GM21576 (cell line): ENCODE data around the gene ZNF225.
"Not testable (repeated sequence)": the region's sequence is repeated elsewhere in the genome, so short reads cannot be mapped to it uniquely, and the experiment has no call there.

Experiments
- ATAC-seq: cut with Tn5 transposase; IDR thresholded peaks from one replicate; pipeline ENCODE4 v1.9.1; 2021; ENCODE audit warnings: mild to moderate bottlenecking, moderate library complexity; ENCODE audit not compliant: unreplicated experiment

The ZNF225 gene

DNA sequence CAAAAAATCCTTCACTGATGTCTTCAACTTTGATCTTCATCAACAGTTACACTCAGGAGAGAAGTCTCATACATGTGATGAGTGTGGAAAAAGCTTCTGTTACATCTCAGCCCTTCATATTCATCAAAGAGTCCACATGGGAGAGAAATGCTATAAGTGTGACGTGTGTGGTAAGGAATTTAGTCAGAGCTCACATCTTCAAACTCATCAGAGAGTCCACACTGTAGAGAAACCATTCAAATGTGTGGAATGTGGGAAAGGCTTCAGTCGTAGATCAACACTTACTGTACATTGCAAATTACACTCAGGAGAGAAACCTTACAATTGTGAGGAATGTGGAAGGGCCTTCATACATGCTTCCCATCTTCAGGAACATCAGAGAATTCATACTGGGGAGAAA lies 43.3 kb downstream of the ZNF225 start:
- no peak for ATAC-seq

DNA sequence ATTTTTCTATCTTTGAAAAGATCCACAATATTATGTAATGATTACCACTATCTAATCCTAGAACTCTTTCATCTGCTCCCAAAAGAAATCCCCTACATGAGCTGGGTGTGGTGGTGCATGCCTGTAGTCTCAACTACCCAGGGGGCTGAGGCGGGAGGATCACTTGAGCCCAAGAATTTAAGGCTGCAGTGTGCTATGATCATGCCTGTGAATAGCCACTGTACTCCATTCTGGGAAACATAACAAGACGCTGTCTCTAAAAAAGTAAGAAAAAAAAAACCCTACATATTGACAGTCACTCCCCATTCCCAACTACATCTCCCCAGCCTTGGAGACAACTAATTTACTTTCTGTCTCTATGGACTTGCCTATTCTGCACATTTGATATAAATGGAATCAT lies 50.6 kb downstream of the ZNF225 start:
- no peak for ATAC-seq

DNA sequence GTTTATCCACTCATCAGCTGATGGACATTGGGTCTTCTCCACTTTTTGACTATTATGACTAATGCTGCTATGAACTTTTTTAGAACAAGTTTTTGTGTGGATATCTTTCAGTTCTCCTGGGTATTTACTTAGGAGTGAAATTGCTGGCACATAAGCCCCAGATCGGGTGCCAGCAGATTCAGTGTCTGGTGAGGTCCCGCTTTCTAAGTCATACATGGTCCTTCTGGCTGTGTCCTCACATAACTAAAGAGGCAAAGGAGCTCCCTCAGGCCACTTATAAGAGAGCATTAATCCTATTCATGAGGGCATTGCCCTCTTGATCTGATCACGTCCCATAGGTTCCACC lies 51.1 kb downstream of the ZNF225 start:
- no peak for ATAC-seq

DNA sequence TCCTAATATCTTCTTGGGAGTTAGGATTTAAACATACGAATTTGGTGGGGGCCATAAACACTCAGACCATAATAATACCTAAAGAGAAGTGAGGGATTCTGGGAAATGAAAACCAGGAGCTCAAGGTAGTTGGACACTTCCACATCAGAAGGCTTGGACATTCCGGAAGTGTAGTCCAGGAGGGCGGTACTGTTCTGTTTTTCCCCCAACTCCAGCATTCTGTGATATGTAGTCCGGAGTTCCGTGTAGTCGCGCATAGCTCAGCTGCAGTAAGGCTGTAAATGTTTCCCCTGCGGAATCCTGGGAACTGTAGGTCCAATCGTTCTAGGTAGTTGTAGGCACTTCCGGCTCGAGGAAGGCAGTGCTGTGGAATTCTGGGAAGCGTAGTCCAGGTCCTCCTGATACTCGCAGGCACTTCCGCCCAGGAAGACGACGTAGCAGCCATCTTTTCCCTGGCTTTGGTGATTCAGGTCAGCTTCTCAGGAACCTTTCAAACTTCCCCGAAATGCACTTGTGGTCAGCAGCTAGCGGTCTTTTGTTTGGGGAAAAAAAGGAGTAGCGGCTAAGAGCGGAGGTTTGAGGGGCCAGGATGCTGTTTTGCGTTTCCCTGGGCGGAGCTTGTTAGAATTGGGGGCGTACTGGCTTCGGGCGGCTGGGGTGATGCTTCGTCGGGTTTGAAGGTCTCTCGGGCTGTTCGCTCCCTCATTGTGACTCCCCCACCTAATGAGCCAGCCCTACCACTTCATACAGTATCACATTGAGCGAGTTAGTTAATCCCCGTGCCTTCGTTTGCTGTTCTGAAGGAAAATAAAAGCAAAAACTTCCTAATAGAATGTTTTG lies 51.7 kb downstream of the ZNF225 start, which contains the start of gene ZNF226:
Gene ZNF226 (plus strand): TSS at position 428 of the 840 bp plus-strand sequence. CDS start 4,981 bp downstream, outside the sequence.
- ATAC-seq: peak; percentile 93

DNA sequence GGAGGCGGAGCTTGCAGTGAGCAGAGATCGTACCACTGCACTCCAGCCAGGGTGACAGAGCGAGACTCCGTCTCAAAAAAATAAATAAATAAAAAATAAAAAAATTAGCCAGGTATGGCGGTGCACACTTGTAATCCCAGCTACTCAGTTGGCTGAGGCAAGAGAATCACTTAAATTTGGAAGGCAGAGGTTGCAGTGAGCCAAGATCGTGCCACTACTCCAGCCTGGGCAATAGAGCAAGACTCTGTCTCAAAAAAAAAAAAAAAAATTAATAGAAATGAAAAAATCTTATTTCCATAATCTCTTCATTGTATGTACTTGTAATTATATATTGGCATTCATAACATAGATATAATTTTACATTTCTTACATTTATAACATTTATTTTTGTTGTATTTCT lies 57.5 kb downstream of the ZNF225 start:
- ATAC-seq: not testable (repeated sequence)

DNA sequence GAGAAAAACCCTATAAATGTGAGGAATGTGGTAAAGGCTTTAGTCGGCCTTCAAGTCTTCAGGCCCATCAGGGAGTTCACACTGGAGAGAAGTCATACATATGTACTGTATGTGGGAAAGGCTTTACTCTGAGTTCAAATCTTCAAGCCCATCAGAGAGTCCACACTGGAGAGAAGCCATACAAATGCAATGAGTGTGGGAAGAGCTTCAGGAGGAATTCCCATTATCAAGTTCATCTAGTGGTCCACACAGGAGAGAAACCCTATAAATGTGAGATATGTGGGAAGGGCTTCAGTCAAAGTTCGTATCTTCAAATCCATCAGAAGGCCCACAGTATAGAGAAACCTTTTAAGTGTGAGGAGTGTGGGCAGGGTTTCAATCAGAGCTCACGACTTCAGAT lies 63.4 kb downstream of the ZNF225 start:
- no peak for ATAC-seq

DNA sequence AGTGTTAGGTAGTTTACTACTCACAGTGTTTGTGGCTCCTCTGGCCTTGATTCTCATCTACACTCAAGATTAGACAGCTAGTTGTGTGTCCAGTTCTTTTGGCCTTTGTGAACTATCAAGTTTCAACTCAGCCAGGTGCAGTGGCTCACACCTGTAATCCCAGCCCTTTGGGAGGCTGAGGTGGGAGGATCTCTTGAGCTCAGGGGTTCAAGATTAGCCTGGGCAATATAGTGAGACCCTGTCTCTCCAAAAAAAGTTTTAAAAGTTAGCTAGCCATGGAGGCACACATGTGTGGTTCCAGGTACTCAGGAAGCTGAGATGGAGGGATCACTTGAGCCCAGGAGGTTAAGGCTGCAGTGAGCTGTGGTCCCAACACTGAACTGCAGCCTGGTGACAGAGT lies 67.8 kb downstream of the ZNF225 start:
- no peak for ATAC-seq

DNA sequence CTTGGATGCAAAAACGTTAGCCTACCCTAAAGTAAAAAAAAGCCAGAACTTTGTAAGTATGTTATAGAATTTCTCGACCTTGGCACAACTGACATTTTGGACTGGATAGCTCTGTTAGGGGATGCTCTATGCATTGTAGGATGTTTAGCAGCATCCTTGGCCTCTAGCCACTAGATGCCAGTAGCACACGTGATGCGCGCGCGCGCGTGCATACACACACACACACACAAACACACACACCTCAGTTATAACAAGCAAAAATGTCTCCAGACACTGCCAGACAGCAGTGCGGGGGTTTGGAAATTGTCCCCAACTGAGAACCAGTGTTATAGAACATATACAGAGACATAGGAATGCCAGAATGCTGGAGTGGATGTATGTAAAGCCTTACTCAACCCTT lies 68.9 kb downstream of the ZNF225 start:
- no peak for ATAC-seq
